ENCODE data around the gene SLC44A5. TPM values are rescaled to one million over a fixed set of nuclear protein-coding genes. Genes with fewer than 3 reads are reported as not detected.

Gene SLC44A5
- total and polyA plus RNA-seq, 2 experiments from 2014 or later = 3.3 to 11.7 TPM

- Mint-ChIP-seq H3K27ac (no peak overlapping the region), H3K27me3 (ENCODE audit: insufficient read depth, low read depth, poor library complexity) (no peaks in the 10 kb centered on the region), H3K36me3 (ENCODE audit: low read depth) (no peaks in the 10 kb centered on the region), H3K9me3 (no peaks in the 10 kb centered on the region), H3K4me1 (peaks cover 8% of the 10 kb centered on the region; the same call in 2 of the 3 replicates), H3K4me3 (no peak overlapping the region)
- Histone ChIP-seq H2AFZ (no peak overlapping the region), H4K20me1 (replicated peaks; ENCODE audit: insufficient read depth) (no peaks in the 10 kb centered on the region), H3K36me3 (ENCODE audit: insufficient read depth) (no peaks in the 10 kb centered on the region), H3K4me1 (ENCODE audit: insufficient read depth) (no peaks in the 10 kb centered on the region), H3K9me2 (ENCODE audit: insufficient read depth) (no peaks in the 10 kb centered on the region), H3K27me3 (ENCODE audit: insufficient read depth) (no peaks in the 10 kb centered on the region), H3K79me2 (replicated peaks; ENCODE audit: insufficient read depth) (no peaks in the 10 kb centered on the region), H3K4me3 (no peak overlapping the region), H3K4me2 (no peak overlapping the region), H3F3A (replicated peaks; ENCODE audit: low read depth) (no peaks in the 10 kb centered on the region), H3K27ac (ENCODE audit: low read depth) (no peak overlapping the region)
- TF ChIP-seq ZNF331 (CRISPR knock-in tag; IDR thresholded peaks at IDR 0.05; ENCODE audit: low read depth) (no peak), CTCF (conservative IDR thresholded peaks at IDR 0.05; ENCODE audit: low read depth in 2 of 2) (no peak), ZNF114 (CRISPR knock-in tag; IDR thresholded peaks at IDR 0.05) (no peak), EZH2 (IDR thresholded peaks at IDR 0.05; ENCODE audit: low read depth, unreplicated experiment) (no peak), STAT1 (IDR thresholded peaks at IDR 0.05; ENCODE audit: unreplicated experiment) (no peak), CREB1 (CRISPR knock-in tag; IDR thresholded peaks at IDR 0.05; ENCODE audit: low read depth) (no peak), JUNB (IDR thresholded peaks at IDR 0.05; ENCODE audit: unreplicated experiment) (no peak), NANOG (IDR thresholded peaks at IDR 0.05; ENCODE audit: borderline replicate concordance) (no peak), POLR2AphosphoS5 (IDR thresholded peaks at IDR 0.05; ENCODE audit: low read depth) (no peak), ETS1 (IDR thresholded peaks at IDR 0.05) (no peak), ZNF462 (CRISPR knock-in tag; IDR thresholded peaks at IDR 0.05) (no peak), EZH2phosphoT487 (IDR thresholded peaks at IDR 0.05; ENCODE audit: unreplicated experiment) (no peak), REST (IDR thresholded peaks at IDR 0.05; ENCODE audit: unreplicated experiment) (no peak)
- ATAC-seq = no peak
- DNase-seq (ENCODE audit: low spot score) = no peak
These were observed 43.7 kb downstream of the SLC44A5 start for GRCh38 chr1:75567191-75567590.
